HG02943 (cell line): ENCODE data around the gene PLA2G4E.

Experiments
- ATAC-seq: cut with Tn5 transposase; IDR thresholded peaks from one replicate; pipeline ENCODE4 v1.9.1; 2021; ENCODE audit warnings: mild to moderate bottlenecking, low read depth, moderate library complexity; ENCODE audit not compliant: unreplicated experiment

Gene PLA2G4E

DNA sequence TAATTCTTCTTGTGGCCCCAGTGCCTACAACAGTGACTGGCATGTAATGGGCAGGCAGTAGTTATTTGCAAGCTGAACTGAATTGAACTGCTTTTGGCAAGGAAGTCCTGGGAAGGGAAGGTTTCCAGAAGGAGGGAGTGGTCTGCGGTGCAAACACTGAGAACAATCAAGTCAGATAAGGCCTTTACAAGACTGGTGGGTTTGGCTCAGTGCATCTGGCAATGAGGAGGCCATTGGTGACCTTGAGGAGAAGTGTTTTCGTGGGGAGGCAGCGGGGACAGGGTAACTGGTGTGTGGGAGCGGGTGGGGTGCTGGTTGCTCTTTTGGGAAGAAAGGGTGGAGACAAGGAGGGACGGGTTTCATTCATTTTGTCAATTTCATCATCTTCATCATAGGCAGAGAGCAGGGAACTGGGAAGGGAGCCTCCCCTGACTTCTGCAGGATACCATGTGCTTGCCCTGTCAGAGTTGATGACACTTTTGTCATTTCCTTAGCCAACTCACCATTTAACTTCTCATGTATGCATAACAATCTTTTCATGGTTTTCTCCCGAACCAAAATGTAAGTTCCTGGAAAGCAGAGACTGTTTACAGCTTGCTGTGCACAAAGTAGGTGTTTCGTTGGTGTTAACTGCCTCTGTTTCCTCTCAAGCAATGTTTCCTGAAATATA is 40.1 kb downstream of the PLA2G4E start:
- no peak for ATAC-seq

DNA sequence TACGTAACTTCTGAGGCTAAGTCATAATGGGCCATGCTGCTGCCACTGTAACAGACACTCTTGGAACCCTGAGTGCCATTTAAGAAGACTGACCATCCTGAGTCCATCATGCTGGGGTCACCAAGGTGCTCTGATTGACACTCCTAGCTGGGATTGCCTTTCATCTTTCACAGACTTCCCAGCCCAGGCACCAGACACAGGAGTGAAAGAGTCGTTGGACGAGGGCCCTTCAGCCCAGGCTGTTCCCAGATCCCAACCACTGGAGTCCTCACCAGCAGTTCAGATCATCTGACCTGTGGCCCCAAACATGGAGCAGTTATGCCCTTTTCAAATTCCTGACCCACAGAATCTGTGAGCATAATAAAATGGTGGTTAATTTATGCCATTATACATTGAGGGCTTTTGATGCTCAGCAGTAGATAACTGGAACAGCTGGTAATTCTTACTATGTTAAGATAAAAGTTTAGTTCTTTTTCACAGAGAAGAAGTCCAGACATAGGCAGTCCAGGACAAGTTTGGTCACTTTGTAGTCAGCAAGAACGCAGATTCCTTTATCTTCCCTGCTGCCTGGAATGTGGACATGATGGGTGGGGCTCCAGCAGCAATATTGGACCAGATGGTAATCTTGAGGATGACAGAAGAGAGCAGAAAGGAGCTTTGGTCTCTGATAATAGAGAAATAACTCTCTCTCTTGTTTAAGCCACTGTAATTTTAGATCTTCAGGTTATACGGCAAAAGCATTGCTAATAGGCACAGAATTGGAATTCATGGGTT is 41.2 kb downstream of the PLA2G4E start:
- no peak for ATAC-seq

DNA sequence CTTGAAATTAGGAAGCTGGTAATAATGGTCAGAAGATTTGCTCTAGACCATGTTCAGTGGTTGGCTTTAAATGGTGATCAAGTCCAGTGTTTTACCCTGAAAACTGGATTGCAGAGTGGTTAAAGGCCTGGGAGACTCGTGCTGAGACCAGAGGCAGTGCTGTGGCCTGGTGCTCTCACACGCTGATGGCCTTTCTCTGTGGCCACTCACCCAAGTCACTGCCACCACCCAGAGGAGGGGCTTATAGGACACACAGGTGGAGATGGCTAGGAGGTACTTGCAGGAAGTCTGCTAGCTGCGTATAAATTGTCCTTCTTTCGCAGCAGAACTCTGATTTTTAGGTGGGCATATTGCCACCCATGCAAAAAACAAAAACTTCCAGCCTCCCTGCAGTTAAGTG is 42.3 kb downstream of the PLA2G4E start:
- no peak for ATAC-seq

DNA sequence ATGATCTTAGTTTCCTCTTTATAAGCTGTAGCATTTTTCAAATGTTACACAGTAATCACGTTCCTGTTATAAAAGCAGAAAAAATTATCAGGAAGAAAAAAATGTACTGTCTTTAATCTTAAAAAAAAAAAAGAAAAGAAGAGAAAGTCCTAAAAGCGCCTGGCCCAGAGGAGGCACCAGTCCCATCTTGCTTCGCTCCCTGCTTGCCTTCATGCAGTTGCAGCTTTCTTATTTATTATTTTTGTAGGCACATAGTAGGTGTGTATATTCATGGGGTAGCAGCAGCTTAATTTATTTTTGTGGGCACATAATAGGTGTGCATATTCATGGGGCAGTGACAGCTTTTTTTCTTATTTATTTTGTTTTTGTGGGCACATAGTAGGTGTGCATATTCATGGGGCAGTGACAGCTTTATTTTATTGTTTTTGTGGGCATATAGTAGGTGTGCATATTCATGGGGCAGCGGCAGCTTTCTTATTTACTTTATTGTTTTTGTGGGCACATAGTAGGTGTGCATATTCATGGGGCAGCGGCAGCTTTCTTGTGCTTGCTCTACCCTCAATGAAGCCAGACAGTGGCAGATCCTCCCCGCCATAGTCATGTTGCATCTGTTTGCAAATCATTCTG is 43.0 kb downstream of the PLA2G4E start:
- no peak for ATAC-seq

DNA sequence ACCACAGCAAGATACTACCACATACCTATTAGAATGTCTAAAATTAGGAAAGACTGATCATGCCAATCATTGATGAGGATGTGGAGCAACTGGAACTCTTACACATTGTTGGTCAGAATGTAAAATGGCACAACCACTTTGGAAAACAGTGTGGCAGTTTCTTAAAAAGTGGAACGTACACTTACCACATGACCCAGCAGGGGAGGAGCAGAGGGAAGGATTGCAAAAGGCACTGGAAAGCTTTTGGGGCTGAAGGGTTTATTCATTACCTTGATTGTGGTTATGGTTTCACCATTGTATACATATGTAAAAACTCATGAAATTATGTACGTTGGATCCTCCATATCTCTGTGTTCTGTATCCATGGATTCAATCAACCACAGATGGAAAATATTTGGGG is 45.2 kb downstream of the PLA2G4E start:
- no peak for ATAC-seq

DNA sequence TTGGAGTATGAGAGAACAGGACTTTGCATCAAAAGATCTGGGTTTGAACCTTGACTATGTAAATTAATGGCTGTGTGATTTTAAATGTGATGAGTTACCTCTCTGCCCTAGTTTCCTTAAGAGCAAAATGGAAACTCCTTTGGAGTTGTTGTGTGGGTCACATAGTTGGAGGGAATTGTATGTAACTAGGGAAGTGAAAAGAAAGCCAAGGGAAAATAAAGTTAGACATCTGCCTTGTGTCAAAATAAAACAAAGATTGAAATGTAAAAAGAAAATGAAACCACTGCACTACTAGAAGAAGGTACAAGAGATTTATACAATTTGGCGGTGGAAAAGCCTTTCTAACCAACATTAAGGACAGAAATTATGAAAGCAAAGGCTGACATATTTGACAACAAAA is 46.8 kb downstream of the PLA2G4E start:
- no peak for ATAC-seq

DNA sequence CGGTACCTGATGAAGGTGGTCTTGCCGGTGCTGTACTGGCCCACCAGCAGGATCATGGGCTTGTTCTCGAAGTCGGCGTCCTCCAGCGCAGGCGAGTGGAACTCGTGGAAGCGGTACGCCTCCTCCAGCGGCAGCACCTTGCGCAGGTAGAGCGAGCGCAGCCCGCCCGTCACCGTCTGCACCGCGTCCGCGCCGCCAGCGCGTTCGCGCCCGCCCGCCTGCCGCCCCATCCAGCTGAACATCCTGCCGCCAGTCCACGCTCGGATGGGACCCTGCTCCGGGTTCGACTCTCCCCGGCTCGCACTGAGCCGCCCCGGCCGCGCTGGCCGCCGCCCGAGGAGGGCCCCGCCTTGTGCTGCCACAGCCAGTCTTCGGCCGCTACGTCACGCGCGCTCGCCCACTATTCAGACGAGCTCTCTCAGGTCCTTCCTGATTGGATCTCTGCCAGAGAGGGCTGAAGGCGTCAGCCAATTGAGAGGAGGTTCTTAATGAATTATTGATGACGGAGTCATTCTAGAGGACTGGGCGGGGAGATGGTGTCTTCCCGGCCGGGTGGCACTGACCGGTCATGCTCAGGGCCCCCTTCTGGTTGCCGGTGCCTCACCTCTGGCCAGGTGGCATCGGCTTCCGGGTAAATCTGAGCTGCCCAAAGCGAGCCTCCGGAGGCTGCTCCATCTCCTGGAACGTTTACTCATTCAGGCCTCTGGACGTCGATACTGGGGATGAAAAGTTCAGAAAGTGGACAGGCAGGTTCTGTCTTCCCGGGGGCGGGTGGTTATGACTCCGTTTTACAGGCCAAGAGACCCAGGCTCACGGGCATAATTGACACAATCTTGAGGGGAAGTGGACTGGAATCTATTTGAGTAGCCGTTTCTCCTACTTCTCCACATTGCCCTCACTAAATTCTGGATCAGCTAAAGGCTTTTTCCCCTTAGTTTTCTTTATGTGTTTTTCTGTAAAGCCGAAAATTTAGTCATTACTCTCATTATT is 48.3 kb downstream of the PLA2G4E start, which contains the start of gene EHD4:
Gene EHD4 (minus strand): TSS at position 305 of the 990 bp plus-strand sequence. CDS start 63 bp downstream, at position 242.
- ATAC-seq = peak; percentile 71

DNA sequence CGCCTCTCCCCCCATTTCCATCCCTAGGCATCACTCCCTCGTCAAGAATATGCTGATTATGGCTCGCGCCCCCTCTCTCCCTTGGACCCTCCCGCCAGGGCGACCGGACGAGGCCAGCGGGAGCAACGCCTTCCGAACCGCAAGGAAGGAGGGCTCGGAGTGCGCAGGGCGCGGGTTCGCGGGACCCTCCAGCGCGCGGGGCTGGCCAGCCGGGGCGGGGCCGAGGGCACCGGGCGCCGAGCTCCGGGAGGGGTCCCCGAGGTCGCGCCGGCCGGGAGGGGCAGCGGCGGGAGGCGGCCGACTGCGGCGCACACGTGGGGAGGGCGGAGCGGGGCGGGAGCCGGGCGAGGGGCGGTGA is 49.0 kb downstream of the PLA2G4E start:
- ATAC-seq = peak; percentile 17

DNA sequence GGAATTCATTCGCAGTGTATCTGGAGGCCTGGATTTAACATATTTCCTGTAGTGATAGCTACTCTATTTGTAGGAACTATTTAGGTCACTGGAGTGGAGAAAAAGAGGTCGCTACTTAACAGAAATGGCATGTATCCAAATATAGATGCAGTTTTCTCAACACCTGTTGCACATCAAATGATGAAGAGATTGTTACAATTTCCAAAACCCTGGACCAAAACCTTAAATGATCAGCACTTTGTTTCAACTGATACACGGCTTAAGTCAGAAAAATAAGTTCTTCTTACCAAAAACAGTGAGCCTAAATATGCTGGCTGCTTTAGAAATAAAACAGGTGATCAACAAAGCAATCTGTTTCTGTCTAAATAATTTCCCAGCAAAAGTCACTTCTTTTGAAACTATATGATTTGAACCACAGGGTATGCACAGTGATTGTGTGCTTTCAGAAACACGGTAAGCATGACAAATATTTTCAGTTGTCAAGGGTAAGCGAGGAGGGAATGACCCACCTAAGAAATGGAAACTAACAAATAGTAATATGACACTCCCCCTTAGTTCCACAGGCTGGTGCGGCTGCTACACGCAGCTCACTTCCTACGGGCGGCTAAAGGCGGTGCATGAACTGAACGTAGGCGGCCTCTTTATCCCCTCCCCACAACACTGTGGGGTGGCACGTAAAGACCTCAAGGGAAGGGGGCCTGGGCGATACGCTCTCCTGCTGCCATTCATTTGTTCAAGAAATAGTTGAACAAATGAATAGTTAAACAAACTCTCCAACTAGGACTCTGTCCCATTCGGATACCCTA is 49.5 kb downstream of the PLA2G4E start:
- peak; percentile 47 for ATAC-seq

DNA sequence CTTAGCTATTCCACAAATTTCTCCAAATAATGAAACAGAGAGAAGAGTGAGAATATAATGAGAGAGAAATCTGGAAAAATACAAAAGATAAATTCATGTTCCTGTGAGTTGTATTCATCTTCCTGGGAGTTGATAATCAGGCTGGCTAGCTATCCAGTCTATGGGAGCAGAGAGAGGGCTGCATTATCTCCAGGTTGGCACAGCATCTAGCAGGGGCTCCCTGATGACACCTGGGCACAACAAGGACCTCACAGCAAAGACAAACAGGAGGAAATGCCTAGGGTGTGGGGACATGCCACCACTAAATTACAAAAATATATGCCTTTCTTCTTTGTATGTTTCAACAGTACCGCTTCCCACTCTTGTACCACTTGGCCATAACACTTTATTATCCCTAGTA is 50.4 kb downstream of the PLA2G4E start:
- ATAC-seq = no peak

DNA sequence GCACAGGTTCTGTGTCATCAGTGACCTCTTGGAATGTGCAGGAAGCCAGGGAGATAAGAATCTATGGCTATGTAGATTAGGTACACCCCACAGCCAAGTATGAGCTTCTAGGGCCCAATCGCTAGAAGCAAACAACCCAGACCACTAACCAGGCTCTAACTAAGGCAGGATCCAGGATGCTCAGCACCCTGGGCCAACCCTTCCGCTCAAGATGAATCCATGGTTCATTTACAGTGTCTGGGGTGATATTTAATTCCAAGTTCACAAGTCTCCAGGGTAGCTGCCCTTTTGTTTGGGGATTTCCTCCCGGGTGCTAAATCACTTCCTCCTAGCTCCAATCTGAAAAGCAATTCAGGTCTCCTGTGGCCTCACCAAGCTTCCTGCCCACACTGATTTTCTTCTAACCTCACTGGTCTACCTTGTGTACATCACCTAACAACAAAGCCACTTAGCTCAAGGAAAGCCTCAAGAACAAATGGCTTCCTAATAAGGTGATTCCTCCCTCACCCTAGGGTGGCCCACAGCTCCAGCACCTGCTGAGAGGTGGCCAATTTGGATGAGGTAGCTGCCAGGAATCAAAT is 50.9 kb downstream of the PLA2G4E start:
- ATAC-seq = no peak

DNA sequence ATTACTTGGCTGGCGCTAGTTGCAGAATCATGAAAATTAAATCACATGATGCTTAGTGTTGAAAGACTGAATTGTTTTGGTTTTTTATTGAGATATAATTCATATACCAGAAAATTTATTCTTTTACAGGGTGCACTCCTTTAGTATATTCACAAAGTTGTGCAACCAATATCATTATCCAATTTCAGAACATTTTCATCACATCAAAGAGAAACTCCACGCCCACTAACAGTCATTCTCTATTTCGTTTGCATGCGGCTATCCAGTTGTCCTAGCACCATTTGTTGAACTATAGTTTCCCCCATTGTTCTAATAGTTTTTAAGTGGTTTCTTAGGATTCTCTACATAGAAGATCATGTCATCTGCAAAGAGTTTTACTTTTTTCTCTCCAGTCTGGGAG is 52.1 kb downstream of the PLA2G4E start:
- no peak for ATAC-seq

DNA sequence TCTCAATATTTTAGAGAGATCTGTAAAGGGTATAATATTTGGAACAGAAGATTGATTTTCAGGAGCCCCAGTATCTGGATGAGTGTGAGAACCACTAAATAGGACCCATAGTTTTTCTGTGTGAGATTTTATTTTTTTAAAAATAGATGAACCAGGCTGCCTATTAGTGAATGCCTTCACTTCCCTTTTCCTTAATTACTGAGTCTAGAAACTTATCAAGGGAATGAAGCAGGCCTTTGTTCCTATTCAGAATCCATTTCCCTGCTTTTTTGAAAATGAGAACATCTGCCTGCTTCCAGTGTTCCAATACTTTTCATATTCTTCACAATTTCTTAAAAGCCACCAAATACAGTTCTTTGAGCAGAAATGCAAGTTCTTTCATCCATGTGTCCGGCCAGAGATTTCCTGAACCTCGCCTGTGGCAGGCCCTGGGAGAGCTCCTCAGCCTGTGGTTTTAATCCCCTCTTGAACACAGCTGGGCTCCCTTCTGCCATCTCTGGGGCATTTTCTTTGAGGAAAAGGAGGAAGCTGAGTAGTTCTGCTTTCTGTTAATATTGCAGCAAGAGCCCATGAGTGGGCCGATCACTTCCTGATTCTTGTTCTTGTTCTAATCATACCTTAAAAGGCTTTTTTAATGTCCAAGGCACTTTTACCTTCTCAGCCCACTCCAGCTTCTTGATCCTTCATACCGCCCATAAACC is 53.2 kb downstream of the PLA2G4E start:
- ATAC-seq = no peak

DNA sequence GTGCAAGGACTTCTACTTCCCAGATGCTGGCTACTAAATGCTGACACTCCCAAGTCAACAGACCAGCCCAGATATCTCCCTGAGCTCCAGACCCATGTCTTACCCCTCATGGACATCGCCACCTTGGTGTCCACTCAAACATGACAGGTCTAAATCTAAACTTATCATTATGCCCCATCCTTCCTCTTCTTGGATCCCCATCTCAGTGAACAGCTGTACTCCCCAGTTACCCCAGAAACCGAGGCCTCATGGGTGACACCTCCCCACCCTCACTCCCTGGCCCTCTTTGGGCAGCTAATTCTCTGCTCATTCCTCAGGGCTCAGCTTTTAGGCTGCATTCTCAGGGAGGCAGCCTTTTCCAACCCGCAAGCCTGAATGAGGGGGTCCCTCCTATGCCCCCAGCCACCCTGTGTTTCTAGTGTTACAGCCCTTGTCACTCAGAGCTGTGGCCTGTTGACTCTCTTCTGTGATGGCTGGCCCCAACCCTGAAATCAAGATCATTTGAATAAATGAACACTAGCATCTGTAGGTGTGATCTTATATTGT is 53.8 kb downstream of the PLA2G4E start:
- no peak for ATAC-seq

DNA sequence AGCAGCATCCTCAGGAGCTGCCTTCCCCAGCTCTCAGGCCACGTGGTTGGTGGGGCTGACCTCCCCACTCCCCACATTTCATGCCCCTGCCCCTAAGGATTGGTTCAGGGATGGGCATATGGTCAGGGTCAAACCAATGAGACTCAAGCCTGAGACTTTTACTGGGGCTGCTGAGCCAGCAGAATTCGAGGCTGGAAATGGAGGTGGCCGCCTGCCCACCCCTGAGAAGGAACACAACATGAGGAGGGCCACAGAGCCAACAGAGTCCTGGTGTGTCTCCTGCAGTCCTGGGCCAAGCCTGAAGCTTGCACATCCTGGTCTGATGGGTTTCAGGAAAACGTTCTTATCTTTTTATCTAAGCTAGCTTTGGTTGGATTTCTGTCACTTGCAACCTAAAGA is 54.4 kb downstream of the PLA2G4E start:
- no peak for ATAC-seq

DNA sequence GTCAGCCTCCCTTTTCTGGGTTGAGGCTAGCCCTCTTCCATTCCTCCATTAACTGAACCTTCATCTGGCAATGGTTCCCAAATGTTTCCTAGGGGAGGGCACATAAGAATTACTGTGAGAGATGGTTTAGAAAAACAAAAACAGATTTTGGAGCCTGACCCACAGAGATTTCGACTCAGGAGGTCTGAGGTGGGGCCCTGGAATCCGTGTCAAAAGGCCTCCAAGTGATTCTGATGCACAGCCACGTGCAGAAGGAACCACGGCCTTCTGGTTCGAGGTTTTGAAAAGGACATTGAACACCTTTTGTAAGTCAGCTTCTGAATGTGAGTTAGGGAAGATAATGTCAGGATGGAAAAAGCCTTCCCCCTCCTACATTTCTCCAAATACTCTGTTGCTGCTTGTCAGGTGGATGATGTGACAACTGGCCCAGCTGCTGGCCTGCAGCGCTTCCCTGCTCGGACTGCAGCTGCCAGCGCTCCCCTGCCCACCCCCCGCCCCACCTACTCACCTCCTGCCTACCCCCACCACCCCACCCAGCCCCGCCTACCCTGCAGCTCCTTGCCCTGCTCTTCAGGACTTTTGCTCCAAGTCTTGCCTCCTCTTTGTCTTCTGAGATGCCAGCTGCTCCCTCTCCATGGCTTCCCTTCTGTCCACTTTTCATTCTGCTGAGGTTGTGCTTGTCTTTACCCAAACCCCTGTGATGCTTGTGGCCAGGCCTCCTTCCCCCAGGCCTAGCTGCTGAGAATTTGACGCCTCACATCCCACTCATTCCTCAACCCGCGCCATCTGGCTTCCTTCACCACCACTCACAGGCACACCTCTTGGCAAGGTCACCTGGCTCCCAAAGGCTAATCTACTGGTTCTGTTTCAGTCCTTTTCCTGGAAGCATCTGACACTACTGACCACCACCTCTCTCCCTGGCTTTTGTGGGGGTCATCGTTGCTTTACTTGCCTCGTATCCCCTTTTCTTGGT is 55.1 kb downstream of the PLA2G4E start:
- ATAC-seq = no peak

DNA sequence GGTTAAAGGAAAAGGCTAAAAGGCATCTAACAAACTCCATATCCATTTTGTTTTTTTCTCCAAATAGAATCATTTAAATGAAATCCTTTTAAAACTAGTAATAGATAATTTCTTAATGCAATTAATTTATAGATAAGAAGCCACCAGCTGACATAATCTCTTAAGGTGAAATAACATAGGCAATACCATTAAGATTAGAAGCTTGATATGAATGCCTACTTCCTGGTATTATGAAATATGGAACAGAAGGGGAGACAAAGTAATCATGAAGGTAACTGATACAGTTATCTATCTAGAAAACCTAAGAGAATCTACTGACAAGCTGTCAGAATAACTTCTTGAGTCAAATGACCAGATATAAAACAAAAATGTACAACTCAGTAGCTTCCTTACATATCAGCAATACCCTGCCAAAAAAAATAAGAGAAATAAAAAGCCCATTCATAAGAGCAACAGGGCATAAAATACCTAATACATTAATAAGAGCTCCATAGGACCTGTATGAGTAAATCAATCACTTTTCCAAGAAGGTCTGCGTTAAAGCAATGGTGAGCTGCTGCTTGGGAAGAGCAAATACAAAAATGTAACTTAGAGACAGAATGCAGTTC is 59.1 kb downstream of the PLA2G4E start:
- ATAC-seq = no peak
